ENCODE measurements around the gene FAM204A. TPM values are rescaled to one million over a fixed set of nuclear protein-coding genes. Genes with fewer than 3 reads are reported as not detected.

Gene FAM204A
- total and polyA plus RNA-seq, 3 experiments from 2014 or later, result 66.3 to 106 (median 71.6) TPM

GRCh38 chr10:118272767-118273166, 69.4 kb downstream of the FAM204A start:
- CTCF ChIA-PET, result no interaction called here
- no peak overlapping the region for H3K27ac ChIP-seq (ENCODE audit: low read depth, low read length)
- Mint-ChIP-seq H3K27me3 (peaks cover 20 to 36% of the 10 kb centered on the region in 2 donors), H3K27ac (no peak overlapping the region), H3K4me3 (no peak overlapping the region), H3K9me3 (peaks cover 0 to 5% (median 4%) of the 10 kb centered on the region in 5 donors), H3K4me1 (no peaks in the 10 kb centered on the region), H3K36me3 (no peaks in the 10 kb centered on the region)
- no peak for DNase-seq
- no peaks in the 10 kb centered on the region for H3K4me1 ChIP-seq (ENCODE audit: insufficient read depth, low read length)
- H3K9me3 ChIP-seq (ENCODE audit: low read length), result no peaks in the 10 kb centered on the region
- no peaks in the 10 kb centered on the region for H3K36me3 ChIP-seq (ENCODE audit: insufficient read depth, low read length)
- no peak overlapping the region for H3K4me3 ChIP-seq (ENCODE audit: low read length)
- POLR2A ChIA-PET, result no interaction called here
- no peaks in the 10 kb centered on the region for H3K27me3 ChIP-seq (ENCODE audit: insufficient read depth, low read length, poor library complexity, severe bottlenecking)

GRCh38 chr10:118272149-118272721, 69.9 kb downstream of the FAM204A start:
- Histone ChIP-seq H3K36me3 (ENCODE audit: insufficient read depth, low read length) (no peaks in the 10 kb centered on the region), H3K27me3 (ENCODE audit: insufficient read depth, low read length, poor library complexity, severe bottlenecking) (no peaks in the 10 kb centered on the region), H3K27ac (ENCODE audit: low read depth, low read length) (no peak overlapping the region), H3K9me3 (ENCODE audit: low read length) (no peaks in the 10 kb centered on the region), H3K4me1 (ENCODE audit: insufficient read depth, low read length) (no peaks in the 10 kb centered on the region), H3K4me3 (ENCODE audit: low read length) (no peak overlapping the region)
- POLR2A ChIA-PET, result no interaction called here
- no peak overlapping the region for H3K4me3 Mint-ChIP-seq
- H3K36me3 Mint-ChIP-seq, result no peaks in the 10 kb centered on the region
- H3K9me3 Mint-ChIP-seq, result peaks cover 0 to 2% (median 1%) of the 10 kb centered on the region in 5 donors
- H3K27me3 Mint-ChIP-seq, result peaks cover 20 to 41% of the 10 kb centered on the region in 2 donors
- no peaks in the 10 kb centered on the region for H3K4me1 Mint-ChIP-seq
- no peak for DNase-seq
- no peak overlapping the region for H3K27ac Mint-ChIP-seq
- CTCF ChIA-PET, result no interaction called here

GRCh38 chr10:118271671-118272070, 70.5 kb downstream of the FAM204A start:
- H3K27ac ChIP-seq (ENCODE audit: low read depth, low read length), result no peak overlapping the region
- DNase-seq, result no peak
- no peaks in the 10 kb centered on the region for H3K4me1 ChIP-seq (ENCODE audit: insufficient read depth, low read length)
- Mint-ChIP-seq H3K9me3 (no peaks in the 10 kb centered on the region), H3K4me3 (no peak overlapping the region), H3K27ac (no peak overlapping the region), H3K27me3 (peaks cover 16 to 47% of the 10 kb centered on the region in 2 donors), H3K36me3 (no peaks in the 10 kb centered on the region), H3K4me1 (no peaks in the 10 kb centered on the region)
- H3K27me3 ChIP-seq (ENCODE audit: insufficient read depth, low read length, poor library complexity, severe bottlenecking), result no peaks in the 10 kb centered on the region
- CTCF ChIA-PET, result no interaction called here
- H3K36me3 ChIP-seq (ENCODE audit: insufficient read depth, low read length), result no peaks in the 10 kb centered on the region
- H3K4me3 ChIP-seq (ENCODE audit: low read length), result no peak overlapping the region
- POLR2A ChIA-PET, result no interaction called here
- no peaks in the 10 kb centered on the region for H3K9me3 ChIP-seq (ENCODE audit: low read length)

DNA sequence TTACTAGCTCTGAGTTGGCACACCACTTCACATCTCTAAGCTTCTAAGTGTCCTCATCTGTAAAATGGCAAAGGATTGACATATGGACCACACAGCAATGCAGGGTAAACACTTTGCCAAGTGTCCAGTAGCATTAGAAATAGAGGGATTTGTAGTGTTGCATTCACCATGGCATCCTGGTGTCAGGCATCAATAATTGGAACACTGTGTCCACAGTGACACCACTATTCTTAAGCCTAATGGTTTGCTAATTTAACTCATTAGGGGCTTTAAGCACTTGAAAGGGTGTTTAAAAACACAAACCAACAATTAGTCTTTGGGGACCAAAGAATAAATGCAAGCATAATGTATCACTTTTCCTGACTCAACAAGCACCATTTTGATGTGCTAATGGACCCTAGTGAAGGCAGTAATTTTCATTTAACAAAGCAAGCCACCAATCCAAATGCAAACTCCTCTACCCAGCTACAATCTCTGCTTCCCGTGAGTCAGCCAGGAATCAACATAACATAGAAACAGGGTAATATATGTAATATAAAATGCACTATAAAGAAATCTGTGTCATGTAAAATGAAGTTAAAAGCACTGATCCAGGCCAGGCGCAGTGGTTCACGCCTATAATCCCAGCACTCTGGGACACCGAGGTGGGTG, 75.9 kb downstream of the FAM204A start:
- ChIA-PET CTCF (interaction anchor here (0.8 kb wide), 1 partner anchor 25 kb away, joined by 3 read pairs; no protein-coding TSS in a partner anchor), POLR2A (no interaction called here)
- Histone ChIP-seq H3K27me3 (ENCODE audit: insufficient read depth, low read length, poor library complexity, severe bottlenecking) (peaks cover 3% of the 10 kb centered on the region), H3K4me3 (ENCODE audit: low read length) (no peak overlapping the region), H3K4me1 (ENCODE audit: insufficient read depth, low read length) (no peaks in the 10 kb centered on the region), H3K27ac (ENCODE audit: low read depth, low read length) (no peak overlapping the region), H3K9me3 (ENCODE audit: low read length) (no peaks in the 10 kb centered on the region), H3K36me3 (ENCODE audit: insufficient read depth, low read length) (no peaks in the 10 kb centered on the region)
- H3K4me1 Mint-ChIP-seq, result no peaks in the 10 kb centered on the region
- no peaks in the 10 kb centered on the region for H3K9me3 Mint-ChIP-seq
- H3K36me3 Mint-ChIP-seq, result peaks cover 0 to 1% (median 0%) of the 10 kb centered on the region in 3 donors
- no peak overlapping the region for H3K27ac Mint-ChIP-seq
- H3K27me3 Mint-ChIP-seq, result peaks cover 18 to 76% of the 10 kb centered on the region in 2 donors
- no peak for DNase-seq
- H3K4me3 Mint-ChIP-seq, result peak overlapping the region in 1 of 7 donors; percentile 56

DNA sequence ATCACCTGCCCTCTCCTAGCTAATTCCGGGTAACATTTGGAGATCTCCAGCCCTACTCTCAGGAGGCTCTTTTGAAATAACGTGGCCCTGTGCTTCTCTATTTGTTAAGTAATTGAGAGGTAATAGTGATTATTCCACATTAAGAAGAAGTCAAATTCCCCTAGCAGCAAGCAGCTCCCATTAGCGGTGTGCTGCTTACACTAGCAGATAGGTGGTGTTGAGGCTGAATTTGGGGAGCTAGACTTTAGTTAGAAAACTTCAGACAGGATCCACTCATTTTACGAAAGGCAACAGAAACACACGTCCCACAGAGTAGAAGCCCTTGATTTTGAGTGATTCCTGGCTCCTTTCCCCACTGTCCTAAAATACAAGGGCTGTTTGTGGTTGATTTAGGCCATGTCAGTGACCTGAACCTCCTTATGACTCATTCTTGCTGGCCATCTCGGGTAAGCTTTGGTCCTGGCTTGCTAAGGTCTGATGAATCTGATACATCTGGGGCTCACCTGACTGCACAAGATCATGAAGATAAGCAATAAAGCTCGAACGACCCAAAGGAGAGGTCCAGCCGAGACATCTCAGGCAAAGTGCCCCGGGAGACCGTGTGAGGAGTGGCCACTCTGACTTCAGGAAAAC, 77.2 kb downstream of the FAM204A start:
- H3K27me3 ChIP-seq (ENCODE audit: insufficient read depth, low read length, poor library complexity, severe bottlenecking), result peaks cover 3% of the 10 kb centered on the region
- H3K4me1 Mint-ChIP-seq, result no peaks in the 10 kb centered on the region
- ChIA-PET CTCF (interaction anchor here (0.8 kb wide), 1 partner anchor 23 kb away, joined by 3 read pairs; no protein-coding TSS in a partner anchor), POLR2A (no interaction called here)
- H3K36me3 ChIP-seq (ENCODE audit: insufficient read depth, low read length), result no peaks in the 10 kb centered on the region
- DNase-seq, result no peak
- no peak overlapping the region for H3K27ac Mint-ChIP-seq
- H3K4me1 ChIP-seq (ENCODE audit: insufficient read depth, low read length), result no peaks in the 10 kb centered on the region
- H3K9me3 Mint-ChIP-seq, result no peaks in the 10 kb centered on the region
- peaks cover 17 to 81% of the 10 kb centered on the region in 2 donors for H3K27me3 Mint-ChIP-seq
- H3K27ac ChIP-seq (ENCODE audit: low read depth, low read length), result no peak overlapping the region
- H3K4me3 Mint-ChIP-seq, result no peak overlapping the region
- no peaks in the 10 kb centered on the region for H3K9me3 ChIP-seq (ENCODE audit: low read length)
- H3K36me3 Mint-ChIP-seq, result peaks cover 0 to 1% (median 0%) of the 10 kb centered on the region in 3 donors
- no peak overlapping the region for H3K4me3 ChIP-seq (ENCODE audit: low read length)

- Histone ChIP-seq H3K4me3 (ENCODE audit: low read length) (no peak overlapping the region), H3K9me3 (ENCODE audit: low read length) (no peaks in the 10 kb centered on the region), H3K4me1 (ENCODE audit: insufficient read depth, low read length) (no peaks in the 10 kb centered on the region), H3K36me3 (ENCODE audit: insufficient read depth, low read length) (no peaks in the 10 kb centered on the region), H3K27ac (ENCODE audit: low read depth, low read length) (no peak overlapping the region), H3K27me3 (ENCODE audit: insufficient read depth, low read length, poor library complexity, severe bottlenecking) (peaks cover 3% of the 10 kb centered on the region)
- ChIA-PET CTCF (no interaction called here), POLR2A (no interaction called here)
- H3K27me3 Mint-ChIP-seq, result peaks cover 13 to 81% of the 10 kb centered on the region in 2 donors
- H3K4me1 Mint-ChIP-seq, result no peaks in the 10 kb centered on the region
- H3K27ac Mint-ChIP-seq, result no peak overlapping the region
- H3K4me3 Mint-ChIP-seq, result no peak overlapping the region
- no peaks in the 10 kb centered on the region for H3K9me3 Mint-ChIP-seq
- no peak for DNase-seq
- H3K36me3 Mint-ChIP-seq, result peaks cover 0 to 1% (median 0%) of the 10 kb centered on the region in 3 donors
These were observed 77.9 kb downstream of the FAM204A start for GRCh38 chr10:118264252-118264651.

DNA sequence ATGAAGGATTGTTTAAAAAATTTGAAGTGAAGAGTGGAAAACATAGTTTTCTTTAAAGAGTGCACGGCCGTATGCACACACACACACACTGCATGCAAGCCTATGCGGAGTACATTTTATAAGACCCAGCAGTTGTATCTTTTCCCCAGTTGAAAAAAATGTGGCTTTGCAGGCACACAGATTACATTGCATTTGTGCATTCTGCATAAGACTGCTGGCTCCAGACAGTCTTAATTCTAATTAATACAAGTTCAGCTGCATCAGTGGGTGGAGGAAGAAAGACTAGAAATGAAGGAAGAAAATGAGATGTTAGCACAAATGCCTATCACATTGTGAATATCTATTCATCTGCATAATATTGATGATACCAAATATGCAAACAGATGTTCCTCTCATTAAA, 79.6 kb downstream of the FAM204A start:
- Histone ChIP-seq H3K4me1 (ENCODE audit: insufficient read depth, low read length) (no peaks in the 10 kb centered on the region), H3K27me3 (ENCODE audit: insufficient read depth, low read length, poor library complexity, severe bottlenecking) (peaks cover 3% of the 10 kb centered on the region), H3K9me3 (ENCODE audit: low read length) (no peaks in the 10 kb centered on the region), H3K4me3 (ENCODE audit: low read length) (no peak overlapping the region), H3K27ac (ENCODE audit: low read depth, low read length) (no peak overlapping the region), H3K36me3 (ENCODE audit: insufficient read depth, low read length) (no peaks in the 10 kb centered on the region)
- Mint-ChIP-seq H3K27ac (no peak overlapping the region), H3K27me3 (peaks cover 13 to 76% of the 10 kb centered on the region in 2 donors), H3K4me3 (no peak overlapping the region), H3K36me3 (peaks cover 0 to 1% (median 0%) of the 10 kb centered on the region in 3 donors), H3K9me3 (no peaks in the 10 kb centered on the region), H3K4me1 (no peaks in the 10 kb centered on the region)
- ChIA-PET POLR2A (no interaction called here), CTCF (no interaction called here)
- DNase-seq, result no peak

- Mint-ChIP-seq H3K4me1 (no peaks in the 10 kb centered on the region), H3K27ac (no peak overlapping the region), H3K9me3 (no peaks in the 10 kb centered on the region), H3K27me3 (peaks cover 7 to 66% of the 10 kb centered on the region in 2 donors), H3K4me3 (no peak overlapping the region), H3K36me3 (no peaks in the 10 kb centered on the region)
- ChIA-PET POLR2A (no interaction called here), CTCF (no interaction called here)
- peak in 1 of 5 donors; percentile 11 for DNase-seq
- H3K4me1 ChIP-seq (ENCODE audit: insufficient read depth, low read length), result no peaks in the 10 kb centered on the region
- H3K9me3 ChIP-seq (ENCODE audit: low read length), result no peaks in the 10 kb centered on the region
- H3K4me3 ChIP-seq (ENCODE audit: low read length), result no peak overlapping the region
- H3K27ac ChIP-seq (ENCODE audit: low read depth, low read length), result no peak overlapping the region
- no peaks in the 10 kb centered on the region for H3K36me3 ChIP-seq (ENCODE audit: insufficient read depth, low read length)
- H3K27me3 ChIP-seq (ENCODE audit: insufficient read depth, low read length, poor library complexity, severe bottlenecking), result peaks cover 4% of the 10 kb centered on the region
These were observed 82.7 kb downstream of the FAM204A start for GRCh38 chr10:118259288-118259906.
